ENCODE measurements around the gene FOXP2.

DNA sequence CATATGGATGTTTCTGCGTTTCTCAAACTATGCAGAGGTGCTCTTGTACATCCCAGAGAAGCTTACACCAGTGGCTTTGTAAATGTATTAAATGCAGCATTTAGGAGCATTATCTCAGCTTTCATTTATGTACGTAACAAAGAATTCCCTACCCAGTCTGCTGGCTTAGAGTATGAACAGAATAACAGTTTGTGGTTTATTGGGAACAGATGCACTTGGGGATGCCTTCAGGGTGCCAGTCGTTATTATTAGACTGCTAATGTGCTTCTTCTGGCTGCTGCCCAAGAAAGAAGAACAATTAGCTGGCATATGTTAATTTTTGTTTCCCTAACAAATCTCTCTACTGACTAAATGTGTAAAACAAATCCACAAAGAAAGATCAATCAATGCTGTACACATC is 241.9 kb downstream of the FOXP2 start:
- TF ChIP-seq, protein P1, sequence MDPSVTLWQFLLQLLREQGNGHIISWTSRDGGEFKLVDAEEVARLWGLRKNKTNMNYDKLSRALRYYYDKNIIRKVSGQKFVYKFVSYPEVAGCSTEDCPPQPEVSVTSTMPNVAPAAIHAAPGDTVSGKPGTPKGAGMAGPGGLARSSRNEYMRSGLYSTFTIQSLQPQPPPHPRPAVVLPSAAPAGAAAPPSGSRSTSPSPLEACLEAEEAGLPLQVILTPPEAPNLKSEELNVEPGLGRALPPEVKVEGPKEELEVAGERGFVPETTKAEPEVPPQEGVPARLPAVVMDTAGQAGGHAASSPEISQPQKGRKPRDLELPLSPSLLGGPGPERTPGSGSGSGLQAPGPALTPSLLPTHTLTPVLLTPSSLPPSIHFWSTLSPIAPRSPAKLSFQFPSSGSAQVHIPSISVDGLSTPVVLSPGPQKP (IDR thresholded peaks at IDR 0.05; ENCODE audit: borderline replicate concordance, low read depth, low read length): no peak
- TF ChIP-seq, protein P2, sequence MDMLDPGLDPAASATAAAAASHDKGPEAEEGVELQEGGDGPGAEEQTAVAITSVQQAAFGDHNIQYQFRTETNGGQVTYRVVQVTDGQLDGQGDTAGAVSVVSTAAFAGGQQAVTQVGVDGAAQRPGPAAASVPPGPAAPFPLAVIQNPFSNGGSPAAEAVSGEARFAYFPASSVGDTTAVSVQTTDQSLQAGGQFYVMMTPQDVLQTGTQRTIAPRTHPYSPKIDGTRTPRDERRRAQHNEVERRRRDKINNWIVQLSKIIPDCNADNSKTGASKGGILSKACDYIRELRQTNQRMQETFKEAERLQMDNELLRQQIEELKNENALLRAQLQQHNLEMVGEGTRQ (IDR thresholded peaks at IDR 0.05; ENCODE audit: low read depth, low read length): no peak
- TF ChIP-seq POLR2A (IDR thresholded peaks at IDR 0.05; ENCODE audit: low read depth, low read length): no peak
- TF ChIP-seq, protein P3, sequence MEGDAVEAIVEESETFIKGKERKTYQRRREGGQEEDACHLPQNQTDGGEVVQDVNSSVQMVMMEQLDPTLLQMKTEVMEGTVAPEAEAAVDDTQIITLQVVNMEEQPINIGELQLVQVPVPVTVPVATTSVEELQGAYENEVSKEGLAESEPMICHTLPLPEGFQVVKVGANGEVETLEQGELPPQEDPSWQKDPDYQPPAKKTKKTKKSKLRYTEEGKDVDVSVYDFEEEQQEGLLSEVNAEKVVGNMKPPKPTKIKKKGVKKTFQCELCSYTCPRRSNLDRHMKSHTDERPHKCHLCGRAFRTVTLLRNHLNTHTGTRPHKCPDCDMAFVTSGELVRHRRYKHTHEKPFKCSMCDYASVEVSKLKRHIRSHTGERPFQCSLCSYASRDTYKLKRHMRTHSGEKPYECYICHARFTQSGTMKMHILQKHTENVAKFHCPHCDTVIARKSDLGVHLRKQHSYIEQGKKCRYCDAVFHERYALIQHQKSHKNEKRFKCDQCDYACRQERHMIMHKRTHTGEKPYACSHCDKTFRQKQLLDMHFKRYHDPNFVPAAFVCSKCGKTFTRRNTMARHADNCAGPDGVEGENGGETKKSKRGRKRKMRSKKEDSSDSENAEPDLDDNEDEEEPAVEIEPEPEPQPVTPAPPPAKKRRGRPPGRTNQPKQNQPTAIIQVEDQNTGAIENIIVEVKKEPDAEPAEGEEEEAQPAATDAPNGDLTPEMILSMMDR (conservative IDR thresholded peaks at IDR 0.05; ENCODE audit: low read depth, low read length): no peak
- no peak for TF ChIP-seq RFX5 (IDR thresholded peaks at IDR 0.05; ENCODE audit: low read depth, low read length)
- TF ChIP-seq BHLHE40 (IDR thresholded peaks at IDR 0.05; ENCODE audit: low read depth, low read length): no peak
- TF ChIP-seq CHD1 (IDR thresholded peaks at IDR 0.05; ENCODE audit: low read depth, low read length): no peak
- TF ChIP-seq NFE2L2 (IDR thresholded peaks at IDR 0.05; ENCODE audit: low read depth, low read length): no peak
- no peak for TF ChIP-seq RCOR1 (IDR thresholded peaks at IDR 0.05; ENCODE audit: insufficient replicate concordance, low read length)
- TF ChIP-seq FOS (IDR thresholded peaks at IDR 0.05; ENCODE audit: low read depth, low read length): no peak

Data from IMR-90 (cell line).